Inferior parietal cortex (tissue), 1 donor: ENCODE data around the gene CWC25.

Source experiments
- DNase-seq: peaks from one replicate; pipeline ENCODE4 v3.0.0-alpha.2; 2016; ENCODE audit errors: extremely low spot score

CWC25 gene

GRCh38 chr17:38786372-38786771 is 38.7 kb downstream of the CWC25 start:
- no peak for DNase-seq

- no peak for DNase-seq
These were observed 41.9 kb downstream of the CWC25 start for GRCh38 chr17:38783227-38783626.

- no peak for DNase-seq
These were observed 45.0 kb downstream of the CWC25 start for GRCh38 chr17:38779965-38780752.

GRCh38 chr17:38777641-38778250 is 47.4 kb downstream of the CWC25 start:
- no peak for DNase-seq

- no peak for DNase-seq
These were observed 51.9 kb downstream of the CWC25 start for GRCh38 chr17:38773258-38773657.

GRCh38 chr17:38768417-38768816 is 56.7 kb downstream of the CWC25 start:
- DNase-seq: no peak

GRCh38 chr17:38766341-38766740 is 58.8 kb downstream of the CWC25 start:
- DNase-seq: no peak

- DNase-seq: no peak
These were observed 62.9 kb downstream of the CWC25 start for GRCh38 chr17:38762231-38762630.

- DNase-seq: no peak
These were observed 63.5 kb downstream of the CWC25 start for GRCh38 chr17:38761612-38762011.

GRCh38 chr17:38753071-38753506 is 72.0 kb downstream of the CWC25 start:
- no peak for DNase-seq

- DNase-seq: peak; percentile 100
These were observed 72.6 kb downstream of the CWC25 start, which contains the start of gene PSMB3 for GRCh38 chr17:38752308-38753070. Gene PSMB3 (plus strand): TSS chr17:38752741. CDS start chr17:38752827, 86 bp downstream.

GRCh38 chr17:38751808-38752307 is 73.3 kb downstream of the CWC25 start:
- peak; percentile 85 for DNase-seq

- DNase-seq: peak; percentile 39
These were observed 73.8 kb downstream of the CWC25 start for GRCh38 chr17:38751144-38751807.
